SK-N-SH (cell line): ENCODE measurements around the gene CEP112. TPM values are rescaled to one million over a fixed set of nuclear protein-coding genes. Genes with fewer than 3 reads are reported as not detected.

Source experiments
- CTCF ChIA-PET: fragments of 300-600, 350-600 bp; formaldehyde crosslinking; extraction: SDS; loops from one replicate; lab custom pipeline; 2021; lab: Yijun Ruan, JAX
- POLR2A ChIA-PET: fragments of 350-600 bp; sonication (Branson Sonifier 250); formaldehyde crosslinking; extraction: SDS; loops from one replicate; lab custom pipeline; 2020; ENCODE audit warnings: antibody characterized with exemption, inconsistent platforms; lab: Yijun Ruan, JAX
- DNase-seq: peaks from one replicate; pipeline ENCODE4 v3.0.0; 2012
- H2AFZ ChIP-seq: fragments of 200-600 bp; sonication (generic); 2 replicates; pipeline ENCODE4 v1.8.1; 2016; ENCODE audit warnings: antibody characterized with exemption, mild to moderate bottlenecking, low read depth
- H3F3A ChIP-seq: fragments of 200-600 bp; sonication (generic); replicated peaks from 2 replicates; pipeline ENCODE3; 2016; ENCODE audit warnings: antibody characterized with exemption, mild to moderate bottlenecking; ENCODE audit not compliant: insufficient read depth
- H3K27ac ChIP-seq, 2 experiments: fragments of 200-500 bp in 1 of 2; fragments of 200-600 bp in 1 of 2; sonication (Bioruptor generic) in 1 of 2; sonication (generic), shearing (Covaris generic) in 1 of 2; 2 replicates each; pipeline versions ENCODE4 v1.5.1 to v1.6.1; 2014 to 2016; ENCODE audit warnings: low read depth in 2 of 2, inconsistent platforms in 1 of 2, low read length in 1 of 2, mild to moderate bottlenecking in 1 of 2, mixed read lengths in 1 of 2
- H3K27me3 ChIP-seq: fragments of 200-600 bp; sonication (generic), shearing (Covaris generic); 2 replicates; pipeline ENCODE4 v1.6.1; 2016; ENCODE audit warnings: mixed run types; ENCODE audit not compliant: insufficient read depth
- H3K36me3 ChIP-seq, 2 experiments: fragments of 200-500 bp in 1 of 2; fragments of 200-600 bp in 1 of 2; sonication (Bioruptor generic) in 1 of 2; sonication (generic) in 1 of 2; replicated peaks in 1 of 2; 2 replicates each; pipeline versions ENCODE3 to v1.5.1; 2014 to 2016; ENCODE audit warnings: low read length in 1 of 2, mild to moderate bottlenecking in 1 of 2; ENCODE audit not compliant: insufficient read depth in 2 of 2, control insufficient read depth in 1 of 2
- H3K4me1 ChIP-seq, 2 experiments: fragments of 200-500 bp in 1 of 2; fragments of 200-600 bp in 1 of 2; sonication (Bioruptor generic) in 1 of 2; sonication (generic), shearing (Covaris generic) in 1 of 2; 2 replicates each; pipeline versions ENCODE4 v1.5.1 to v1.6.1; 2014 to 2016; ENCODE audit warnings: low read depth in 1 of 2, low read length in 1 of 2, mixed run types in 1 of 2; ENCODE audit not compliant: insufficient read depth in 2 of 2, control insufficient read depth in 1 of 2
- H3K4me2 ChIP-seq: fragments of 200-600 bp; sonication (generic), shearing (Covaris generic); 2 replicates; pipeline ENCODE4 v1.6.1; 2017; ENCODE audit warnings: mixed run types
- H3K4me3 ChIP-seq, 2 experiments: fragments of 200-500 bp in 1 of 2; fragments of 200-600 bp in 1 of 2; sonication (Bioruptor generic) in 1 of 2; sonication (generic), shearing (Covaris generic) in 1 of 2; 2 replicates each; pipeline versions ENCODE4 v1.5.1 to v1.8.1; 2014 to 2016; ENCODE audit warnings: low read depth in 2 of 2, inconsistent platforms in 1 of 2, low read length in 1 of 2, mild to moderate bottlenecking in 1 of 2, mixed read lengths in 1 of 2, moderate library complexity in 1 of 2
- H3K79me2 ChIP-seq: fragments of 200-600 bp; sonication (generic); 2 replicates; pipeline ENCODE4 v1.8.1; 2017; ENCODE audit warnings: mild to moderate bottlenecking; ENCODE audit not compliant: insufficient read depth
- H3K9ac ChIP-seq: fragments of 200-600 bp; sonication (generic); 2 replicates; pipeline ENCODE4 v1.6.1; 2017; ENCODE audit warnings: mixed run types
- H3K9me2 ChIP-seq: fragments of 200-600 bp; sonication (generic); 2 replicates; pipeline ENCODE4 v1.6.1; 2017; ENCODE audit warnings: mixed run types
- H3K9me3 ChIP-seq: fragments of 200-600 bp; sonication (generic); 2 replicates; pipeline ENCODE4 v1.6.1; 2017; ENCODE audit warnings: mixed run types, mild to moderate bottlenecking, moderate library complexity
- H4K20me1 ChIP-seq: fragments of 200-600 bp; sonication (generic); 2 replicates; pipeline ENCODE4 v1.6.1; 2017; ENCODE audit warnings: mild to moderate bottlenecking, mixed run types; ENCODE audit not compliant: insufficient read depth
- CHD2 ChIP-seq: fragments of 150-350 bp; IDR thresholded peaks from 2 replicates; pipeline ENCODE4 v1.6.1; 2018; ENCODE audit warnings: low read length; ENCODE audit not compliant: partially characterized antibody
- ELF1 ChIP-seq: IDR thresholded peaks from 2 replicates; pipeline ENCODE4 v1.4.0; 2012
- EZH2phosphoT487 ChIP-seq: fragments of 200-600 bp; sonication (generic); IDR thresholded peaks from 2 replicates; pipeline ENCODE4 v1.6.1; 2017; ENCODE audit warnings: low read depth, mixed run types, mild to moderate bottlenecking, antibody characterized with exemption, moderate library complexity, borderline replicate concordance
- FOXJ3 ChIP-seq: sonication (generic); formaldehyde crosslinking; IDR thresholded peaks from 2 replicates; pipeline ENCODE4 v1.5.1; 2020; ENCODE audit warnings: mild to moderate bottlenecking, missing genetic modification reagents
- FOXM1 ChIP-seq: IDR thresholded peaks from 2 replicates; pipeline ENCODE4 v1.4.0; 2012; ENCODE audit warnings: low read depth, mild to moderate bottlenecking
- GATA2 ChIP-seq: sonication (generic); formaldehyde crosslinking; IDR thresholded peaks from 2 replicates; pipeline ENCODE4 v1.5.0; 2020; ENCODE audit warnings: mild to moderate bottlenecking, missing genetic modification reagents
- IRF3 ChIP-seq: fragments of 150-350 bp; IDR thresholded peaks from 2 replicates; pipeline ENCODE4 v1.6.1; 2016; ENCODE audit warnings: mild to moderate bottlenecking, low read depth, low read length
- MAX ChIP-seq: IDR thresholded peaks from 2 replicates; pipeline ENCODE4 v1.4.0; 2012; ENCODE audit warnings: low read depth
- MEF2A ChIP-seq: IDR thresholded peaks from 2 replicates; pipeline ENCODE4 v1.4.0; 2012; ENCODE audit warnings: low read depth, borderline replicate concordance
- NFIC ChIP-seq: IDR thresholded peaks from 2 replicates; pipeline ENCODE4 v1.4.0; 2012; ENCODE audit warnings: borderline replicate concordance
- RAD21 ChIP-seq: IDR thresholded peaks from 2 replicates; pipeline ENCODE4 v1.6.1; 2012; ENCODE audit warnings: mild to moderate bottlenecking, low read length
- RFX5 ChIP-seq: IDR thresholded peaks from 2 replicates; pipeline ENCODE4 v1.6.1; 2012; ENCODE audit warnings: mild to moderate bottlenecking, improper control_type of control experiment, low read length
- SIN3A ChIP-seq: IDR thresholded peaks from 2 replicates; pipeline ENCODE4 v1.6.1; 2012; ENCODE audit warnings: low read depth, mild to moderate bottlenecking, low read length, moderate library complexity, borderline replicate concordance
- TAF1 ChIP-seq: IDR thresholded peaks from 2 replicates; pipeline ENCODE4 v1.6.1; 2012; ENCODE audit warnings: low read depth, mild to moderate bottlenecking, low read length, moderate library complexity, borderline replicate concordance
- TCF12 ChIP-seq: IDR thresholded peaks from 2 replicates; pipeline ENCODE4 v1.4.0; 2012
- USF2 ChIP-seq: fragments of 150-350 bp; IDR thresholded peaks from 2 replicates; pipeline ENCODE4 v1.6.1; 2017; ENCODE audit warnings: antibody characterized with exemption, low read length, low read depth, borderline replicate concordance
- ZBTB33 ChIP-seq: IDR thresholded peaks from 2 replicates; pipeline ENCODE4 v1.4.0; 2012; ENCODE audit warnings: low read depth, borderline replicate concordance
- WGBS: methylation state at CpG from one replicate; pipeline ENCODE4 v1.1.6; 2017; ENCODE audit warnings: low lambda C conversion rate; 5-methylcytosine and 5-hydroxymethylcytosine counted together
- polyA plus RNA-seq, 3 experiments: library from polyadenylated mRNA; depleted of rRNA; stranded (reverse); fragments of >200 nt; gene quantifications; 2 replicates each; pipeline ENCODE4 v1.2.3, GENCODE V29; 2012

CEP112 gene
- polyA plus RNA-seq, 1 of the 3 experiments (the other 2 are of a cell fraction) = 7.9 TPM

GRCh38 chr17:65930140-65930730 lies 261.7 kb downstream of the CEP112 start (continued):
- TF ChIP-seq EZH2phosphoT487 = no peak

- Histone ChIP-seq H3K9ac (no peak overlapping the region), H3K79me2 (no peaks in the 10 kb centered on the region), H3K4me1 (no peaks in the 10 kb centered on the region; a peak in 1 of 4 replicates), H4K20me1 (no peaks in the 10 kb centered on the region), H3K27ac (no peak overlapping the region), H3K4me2 (no peak overlapping the region), H3K4me3 (no peak overlapping the region), H3F3A (no peaks in the 10 kb centered on the region), H3K36me3 (no peaks in the 10 kb centered on the region)
- CTCF ChIA-PET = interaction anchor here (1.1 kb wide), 1 partner anchor 15 kb away, joined by 3 read pairs; no protein-coding TSS in a partner anchor
- WGBS = 95% methylated on average over 5 of the region's 5 CpGs
- POLR2A ChIA-PET = no interaction called here
- no peak for TF ChIP-seq TAF1
- TF ChIP-seq RAD21 = no peak
- TF ChIP-seq ZBTB33 = no peak
- TF ChIP-seq EZH2phosphoT487 = no peak
- TF ChIP-seq ELF1 = no peak
- TF ChIP-seq SIN3A = no peak
- no peak for TF ChIP-seq IRF3
- TF ChIP-seq TCF12 = no peak
- no peak for TF ChIP-seq MAX
- no peak for TF ChIP-seq FOXJ3 (CRISPR knock-in tag)
- no peak for TF ChIP-seq GATA2 (CRISPR knock-in tag)
- no peak for TF ChIP-seq USF2
- no peak for TF ChIP-seq RFX5
- TF ChIP-seq NFIC = no peak
- no peak for TF ChIP-seq CHD2
- TF ChIP-seq FOXM1 = no peak
- no peak for TF ChIP-seq MEF2A
- TF ChIP-seq, all 33 proteins: peak for 0
- Histone ChIP-seq H3K9me3 (no peaks in the 10 kb centered on the region), H3K27me3 (no peaks in the 10 kb centered on the region), H3K9me2 (no peaks in the 10 kb centered on the region), H2AFZ (no peak overlapping the region)
- DNase-seq = no peak
Measured at GRCh38 chr17:65926599-65926998, 265.3 kb downstream of the CEP112 start.
